SK-N-SH treated with all-trans-retinoic acid at 6 μM for 48 hours (cell line): Measurements from ENCODE around the gene SYCE1L.

Experiments used
- ATAC-seq: fragments of 200-7000 bp; cut with Tn5 transposase; 3 replicates; pipeline ENCODE4 v1.9.1; 2020; ENCODE audit warnings: mild to moderate bottlenecking, moderate library complexity
- ARNTL ChIP-seq: fragments of 450-650 bp; formaldehyde crosslinking; IDR thresholded peaks from 2 replicates; pipeline ENCODE4 v1.5.0; 2020; ENCODE audit warnings: low read depth, mild to moderate bottlenecking, moderate library complexity, borderline replicate concordance
- ESRRG ChIP-seq: fragments of 250-450 bp; sonication (Bioruptor Pico); IDR thresholded peaks from 2 replicates; pipeline ENCODE4 v1.6.1; 2021; ENCODE audit warnings: mild to moderate bottlenecking
- GLIS3 ChIP-seq: fragments of 250-450 bp; sonication (Bioruptor Pico); IDR thresholded peaks from 2 replicates; pipeline ENCODE4 v1.5.0; 2020; ENCODE audit warnings: mild to moderate bottlenecking, moderate library complexity
- ISL1 ChIP-seq: fragments of 250-450 bp; sonication (Bioruptor Pico); IDR thresholded peaks from 2 replicates; pipeline ENCODE4 v2.1.2; 2022; ENCODE audit warnings: mild to moderate bottlenecking, moderate library complexity
- PPARA ChIP-seq: fragments of 250-450 bp; sonication (Bioruptor Pico); IDR thresholded peaks from 2 replicates; pipeline ENCODE4 v1.5.0; 2020; ENCODE audit warnings: mild to moderate bottlenecking, borderline replicate concordance
- RARB ChIP-seq: fragments of 250-450 bp; sonication (Bioruptor Pico); IDR thresholded peaks from 2 replicates; pipeline ENCODE4 v1.8.0; 2021; ENCODE audit warnings: mild to moderate bottlenecking, moderate library complexity
- SNAI2 ChIP-seq: fragments of 250-450 bp; sonication (Bioruptor Pico); IDR thresholded peaks from 2 replicates; pipeline ENCODE4 v1.5.0; 2020; ENCODE audit warnings: mild to moderate bottlenecking, moderate library complexity
- TCF4 ChIP-seq: fragments of 250-450 bp; sonication (Bioruptor Pico); IDR thresholded peaks from 2 replicates; pipeline ENCODE4 v1.8.0; 2021; ENCODE audit warnings: mild to moderate bottlenecking, moderate library complexity, borderline replicate concordance
- TOX ChIP-seq: fragments of 250-450 bp; sonication (Bioruptor Pico); IDR thresholded peaks from 2 replicates; pipeline ENCODE4 v1.8.0; 2021; ENCODE audit warnings: mild to moderate bottlenecking, moderate library complexity, borderline replicate concordance
- ZC3H10 ChIP-seq: fragments of 250-450 bp; sonication (Bioruptor Pico); IDR thresholded peaks from 2 replicates; pipeline ENCODE4 v1.5.1; 2021; ENCODE audit warnings: mild to moderate bottlenecking, moderate library complexity
- ZFP3 ChIP-seq: fragments of 250-450 bp; sonication (Bioruptor Pico); IDR thresholded peaks from 2 replicates; pipeline ENCODE4 v1.5.0; 2020; ENCODE audit warnings: mild to moderate bottlenecking, moderate library complexity
- ZFP30 ChIP-seq: fragments of 450-650 bp; formaldehyde crosslinking; IDR thresholded peaks from 2 replicates; pipeline ENCODE4 v1.5.0; 2022; ENCODE audit warnings: mild to moderate bottlenecking, moderate library complexity
- ZNF565 ChIP-seq: fragments of 450-650 bp; formaldehyde crosslinking; conservative IDR thresholded peaks from 2 replicates; pipeline ENCODE4 v1.5.0; 2020; ENCODE audit warnings: low read depth, mild to moderate bottlenecking, moderate library complexity
- ZNF70 ChIP-seq: fragments of 450-650 bp; formaldehyde crosslinking; IDR thresholded peaks from 2 replicates; pipeline ENCODE4 v1.5.0; 2020; ENCODE audit warnings: mild to moderate bottlenecking, moderate library complexity
- ZNF8 ChIP-seq: fragments of 450-650 bp; formaldehyde crosslinking; IDR thresholded peaks from 2 replicates; pipeline ENCODE4 v1.5.0; 2020; ENCODE audit warnings: mild to moderate bottlenecking, moderate library complexity
- TF ChIP-seq, protein P1 (sequence below): fragments of 250-450 bp; sonication (Bioruptor Pico); IDR thresholded peaks from 2 replicates; pipeline ENCODE4 v1.8.0; 2021; ENCODE audit warnings: low read depth, mild to moderate bottlenecking, moderate library complexity, borderline replicate concordance
- TF ChIP-seq, protein P2 (sequence below): fragments of 250-450 bp; sonication (Bioruptor Pico); IDR thresholded peaks from 2 replicates; pipeline ENCODE4 v1.8.0; 2020; ENCODE audit warnings: mild to moderate bottlenecking, moderate library complexity, borderline replicate concordance
- TF ChIP-seq, protein P3 (sequence below): fragments of 250-450 bp; sonication (Bioruptor Pico); IDR thresholded peaks from 2 replicates; pipeline ENCODE4 v1.5.0; 2020; ENCODE audit warnings: mild to moderate bottlenecking, moderate library complexity
- TF ChIP-seq, protein P4 (sequence below): fragments of 250-450 bp; sonication (Bioruptor Pico); IDR thresholded peaks from 2 replicates; pipeline ENCODE4 v1.5.1; 2020; ENCODE audit warnings: low read depth, mild to moderate bottlenecking, moderate library complexity

SYCE1L gene

DNA sequence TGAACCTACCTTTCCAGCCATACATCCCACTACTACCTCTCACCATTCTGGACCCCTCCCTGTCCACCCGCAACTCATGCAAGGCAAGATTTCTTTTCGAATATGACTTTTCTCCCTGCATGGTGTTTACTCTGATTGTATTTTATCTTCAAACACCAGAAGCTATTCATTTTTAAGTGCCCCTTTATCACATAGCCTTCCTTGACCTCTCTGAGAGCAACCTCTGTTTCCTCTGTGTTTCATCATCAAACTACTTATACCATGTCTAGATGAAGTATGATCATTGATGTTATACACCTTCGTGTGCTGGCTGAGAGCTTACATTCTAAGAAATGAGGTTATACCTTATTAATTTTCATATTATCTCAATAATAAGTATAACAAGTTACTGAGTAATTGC lies 31.8 kb downstream of the SYCE1L start:
- TF ChIP-seq PPARA (CRISPR knock-in tag), result no peak
- no peak for TF ChIP-seq ESRRG
- no peak for TF ChIP-seq TOX
- TF ChIP-seq GLIS3 (CRISPR knock-in tag), result no peak
- TF ChIP-seq ARNTL, result no peak
- TF ChIP-seq ZFP30 (CRISPR knock-in tag), result no peak
- TF ChIP-seq SNAI2 (CRISPR knock-in tag), result no peak
- TF ChIP-seq, protein P1, sequence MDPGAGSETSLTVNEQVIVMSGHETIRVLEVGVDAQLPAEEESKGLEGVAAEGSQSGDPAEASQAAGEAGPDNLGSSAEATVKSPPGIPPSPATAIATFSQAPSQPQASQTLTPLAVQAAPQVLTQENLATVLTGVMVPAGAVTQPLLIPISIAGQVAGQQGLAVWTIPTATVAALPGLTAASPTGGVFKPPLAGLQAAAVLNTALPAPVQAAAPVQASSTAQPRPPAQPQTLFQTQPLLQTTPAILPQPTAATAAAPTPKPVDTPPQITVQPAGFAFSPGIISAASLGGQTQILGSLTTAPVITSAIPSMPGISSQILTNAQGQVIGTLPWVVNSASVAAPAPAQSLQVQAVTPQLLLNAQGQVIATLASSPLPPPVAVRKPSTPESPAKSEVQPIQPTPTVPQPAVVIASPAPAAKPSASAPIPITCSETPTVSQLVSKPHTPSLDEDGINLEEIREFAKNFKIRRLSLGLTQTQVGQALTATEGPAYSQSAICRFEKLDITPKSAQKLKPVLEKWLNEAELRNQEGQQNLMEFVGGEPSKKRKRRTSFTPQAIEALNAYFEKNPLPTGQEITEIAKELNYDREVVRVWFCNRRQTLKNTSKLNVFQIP, result no peak
- TF ChIP-seq ZFP3 (CRISPR knock-in tag), result no peak
- no peak for TF ChIP-seq ZC3H10 (CRISPR knock-in tag)
- no peak for TF ChIP-seq ISL1 (CRISPR knock-in tag)
- TF ChIP-seq TCF4 (CRISPR knock-in tag), result no peak
- no peak for ATAC-seq

DNA sequence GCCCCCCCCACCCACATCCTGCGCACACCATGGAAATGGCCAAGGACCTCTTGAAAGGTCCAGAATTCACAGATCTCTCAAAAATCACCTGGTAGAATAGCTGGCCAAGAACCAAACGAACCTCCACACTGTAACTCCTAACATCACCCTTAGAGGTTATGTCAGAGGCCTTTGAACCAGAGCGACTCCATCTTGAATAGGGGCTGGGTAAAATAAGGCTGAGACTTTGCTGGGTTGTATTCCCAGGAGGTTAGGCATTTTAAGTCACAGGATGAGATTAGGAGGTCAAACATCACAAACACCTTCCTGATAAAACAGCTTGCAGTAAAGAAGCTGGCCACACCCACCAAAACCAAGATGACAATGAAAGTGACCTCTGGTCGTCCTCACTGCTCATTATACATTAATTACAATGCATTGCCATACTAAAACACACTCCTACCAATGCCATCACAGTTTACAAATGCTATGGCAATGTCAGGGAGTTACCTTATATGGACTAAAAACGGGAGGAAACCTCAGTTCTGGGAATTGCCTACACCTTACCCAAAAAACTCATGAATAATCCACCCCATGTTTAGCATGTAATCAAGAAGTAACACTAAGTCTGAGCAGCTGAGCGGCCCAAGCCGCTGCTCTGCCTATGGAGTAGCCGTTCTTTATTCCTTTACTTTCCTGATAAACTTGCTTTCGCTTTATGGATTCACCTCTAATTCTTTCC lies 34.8 kb downstream of the SYCE1L start:
- no peak for ATAC-seq
- TF ChIP-seq PPARA (CRISPR knock-in tag) (no peak), GLIS3 (CRISPR knock-in tag) (no peak)
- TF ChIP-seq, protein P2, sequence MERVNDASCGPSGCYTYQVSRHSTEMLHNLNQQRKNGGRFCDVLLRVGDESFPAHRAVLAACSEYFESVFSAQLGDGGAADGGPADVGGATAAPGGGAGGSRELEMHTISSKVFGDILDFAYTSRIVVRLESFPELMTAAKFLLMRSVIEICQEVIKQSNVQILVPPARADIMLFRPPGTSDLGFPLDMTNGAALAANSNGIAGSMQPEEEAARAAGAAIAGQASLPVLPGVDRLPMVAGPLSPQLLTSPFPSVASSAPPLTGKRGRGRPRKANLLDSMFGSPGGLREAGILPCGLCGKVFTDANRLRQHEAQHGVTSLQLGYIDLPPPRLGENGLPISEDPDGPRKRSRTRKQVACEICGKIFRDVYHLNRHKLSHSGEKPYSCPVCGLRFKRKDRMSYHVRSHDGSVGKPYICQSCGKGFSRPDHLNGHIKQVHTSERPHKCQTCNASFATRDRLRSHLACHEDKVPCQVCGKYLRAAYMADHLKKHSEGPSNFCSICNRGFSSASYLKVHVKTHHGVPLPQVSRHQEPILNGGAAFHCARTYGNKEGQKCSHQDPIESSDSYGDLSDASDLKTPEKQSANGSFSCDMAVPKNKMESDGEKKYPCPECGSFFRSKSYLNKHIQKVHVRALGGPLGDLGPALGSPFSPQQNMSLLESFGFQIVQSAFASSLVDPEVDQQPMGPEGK (CRISPR knock-in tag), result no peak

DNA sequence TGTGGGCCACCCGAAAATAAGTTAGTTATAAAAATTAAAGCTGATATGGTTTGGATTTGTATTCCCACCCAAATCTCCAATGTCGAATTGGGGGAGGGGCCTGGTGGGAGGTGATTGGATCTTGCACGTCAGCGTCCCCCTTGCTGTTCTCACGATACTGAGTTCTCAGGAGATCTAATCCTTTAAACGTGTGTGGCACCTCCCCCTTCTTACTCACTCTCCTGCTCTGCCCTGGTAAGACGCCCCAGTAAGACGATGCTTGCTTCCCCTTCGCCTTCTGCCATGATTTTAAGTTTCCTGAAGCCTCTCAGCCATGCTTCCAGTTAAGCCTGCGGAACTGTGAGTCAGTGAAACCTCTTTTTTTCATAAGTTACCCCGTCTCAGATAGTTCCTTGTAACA lies 35.4 kb downstream of the SYCE1L start:
- no peak for TF ChIP-seq ARNTL
- no peak for TF ChIP-seq PPARA (CRISPR knock-in tag)
- TF ChIP-seq, protein P3, sequence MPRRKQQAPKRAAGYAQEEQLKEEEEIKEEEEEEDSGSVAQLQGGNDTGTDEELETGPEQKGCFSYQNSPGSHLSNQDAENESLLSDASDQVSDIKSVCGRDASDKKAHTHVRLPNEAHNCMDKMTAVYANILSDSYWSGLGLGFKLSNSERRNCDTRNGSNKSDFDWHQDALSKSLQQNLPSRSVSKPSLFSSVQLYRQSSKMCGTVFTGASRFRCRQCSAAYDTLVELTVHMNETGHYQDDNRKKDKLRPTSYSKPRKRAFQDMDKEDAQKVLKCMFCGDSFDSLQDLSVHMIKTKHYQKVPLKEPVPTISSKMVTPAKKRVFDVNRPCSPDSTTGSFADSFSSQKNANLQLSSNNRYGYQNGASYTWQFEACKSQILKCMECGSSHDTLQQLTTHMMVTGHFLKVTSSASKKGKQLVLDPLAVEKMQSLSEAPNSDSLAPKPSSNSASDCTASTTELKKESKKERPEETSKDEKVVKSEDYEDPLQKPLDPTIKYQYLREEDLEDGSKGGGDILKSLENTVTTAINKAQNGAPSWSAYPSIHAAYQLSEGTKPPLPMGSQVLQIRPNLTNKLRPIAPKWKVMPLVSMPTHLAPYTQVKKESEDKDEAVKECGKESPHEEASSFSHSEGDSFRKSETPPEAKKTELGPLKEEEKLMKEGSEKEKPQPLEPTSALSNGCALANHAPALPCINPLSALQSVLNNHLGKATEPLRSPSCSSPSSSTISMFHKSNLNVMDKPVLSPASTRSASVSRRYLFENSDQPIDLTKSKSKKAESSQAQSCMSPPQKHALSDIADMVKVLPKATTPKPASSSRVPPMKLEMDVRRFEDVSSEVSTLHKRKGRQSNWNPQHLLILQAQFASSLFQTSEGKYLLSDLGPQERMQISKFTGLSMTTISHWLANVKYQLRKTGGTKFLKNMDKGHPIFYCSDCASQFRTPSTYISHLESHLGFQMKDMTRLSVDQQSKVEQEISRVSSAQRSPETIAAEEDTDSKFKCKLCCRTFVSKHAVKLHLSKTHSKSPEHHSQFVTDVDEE, result no peak
- TF ChIP-seq ZFP30 (CRISPR knock-in tag), result no peak
- no peak for TF ChIP-seq RARB
- no peak for TF ChIP-seq ISL1 (CRISPR knock-in tag)
- no peak for TF ChIP-seq ZNF70 (CRISPR knock-in tag)
- no peak for TF ChIP-seq ZNF565 (CRISPR knock-in tag)
- TF ChIP-seq GLIS3 (CRISPR knock-in tag), result no peak
- TF ChIP-seq, protein P2 (CRISPR knock-in tag), result no peak
- no peak for TF ChIP-seq ZC3H10 (CRISPR knock-in tag)
- no peak for TF ChIP-seq ZNF8 (CRISPR knock-in tag)
- TF ChIP-seq, protein P4, sequence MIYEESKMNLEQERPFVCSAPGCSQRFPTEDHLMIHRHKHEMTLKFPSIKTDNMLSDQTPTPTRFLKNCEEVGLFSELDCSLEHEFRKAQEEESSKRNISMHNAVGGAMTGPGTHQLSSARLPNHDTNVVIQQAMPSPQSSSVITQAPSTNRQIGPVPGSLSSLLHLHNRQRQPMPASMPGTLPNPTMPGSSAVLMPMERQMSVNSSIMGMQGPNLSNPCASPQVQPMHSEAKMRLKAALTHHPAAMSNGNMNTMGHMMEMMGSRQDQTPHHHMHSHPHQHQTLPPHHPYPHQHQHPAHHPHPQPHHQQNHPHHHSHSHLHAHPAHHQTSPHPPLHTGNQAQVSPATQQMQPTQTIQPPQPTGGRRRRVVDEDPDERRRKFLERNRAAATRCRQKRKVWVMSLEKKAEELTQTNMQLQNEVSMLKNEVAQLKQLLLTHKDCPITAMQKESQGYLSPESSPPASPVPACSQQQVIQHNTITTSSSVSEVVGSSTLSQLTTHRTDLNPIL, result no peak
- ATAC-seq, result no peak
